GM12878 (cell line): ENCODE data around the gene IRAK3.

Experiments
- BCL3 ChIP-seq: IDR thresholded peaks from 2 replicates; pipeline ENCODE4 v1.6.1; 2011; ENCODE audit warnings: borderline replicate concordance, low read depth, mild to moderate bottlenecking, moderate library complexity, low read length; ENCODE audit not compliant: insufficient read depth, poor library complexity, severe bottlenecking
- CHD1 ChIP-seq: IDR thresholded peaks from 2 replicates; pipeline ENCODE4 v1.6.1; 2012; ENCODE audit warnings: low read depth, low read length, improper control_type of control experiment
- CTCF ChIP-seq, 3 experiments: IDR thresholded peaks in 2 of 3; conservative IDR thresholded peaks in 1 of 3; 2 replicates each; pipeline ENCODE4 v1.5.1; 2011; ENCODE audit warnings: low read depth in 3 of 3, low read length in 3 of 3, mild to moderate bottlenecking in 3 of 3, control low read depth in 2 of 3, moderate library complexity in 2 of 3, inconsistent platforms in 1 of 3, mixed read lengths in 1 of 3; ENCODE audit not compliant: control insufficient read depth in 2 of 3, insufficient read depth in 1 of 3; ENCODE audit errors: extremely low read depth in 1 of 3
- EGR1 ChIP-seq, 2 experiments: IDR thresholded peaks; 1 replicate in 1 of 2; 2 replicates in 1 of 2; pipeline ENCODE4 v1.6.1; 2011 to 2012; ENCODE audit warnings: low read depth in 2 of 2, low read length in 2 of 2, borderline replicate concordance in 1 of 2, mild to moderate bottlenecking in 1 of 2, moderate library complexity in 1 of 2
- EP300 ChIP-seq, 2 experiments: fragments of 150-350 bp in 1 of 2; IDR thresholded peaks; 2 replicates each; pipeline ENCODE4 v1.6.1; 2011 to 2012; ENCODE audit warnings: low read depth in 2 of 2, low read length in 2 of 2, borderline replicate concordance in 1 of 2, improper control_type of control experiment in 1 of 2, inconsistent platforms in 1 of 2; ENCODE audit not compliant: control insufficient read depth in 1 of 2
- EZH2 ChIP-seq: IDR thresholded peaks from 2 replicates; pipeline ENCODE4 v1.6.1; 2012; ENCODE audit warnings: low read depth, mild to moderate bottlenecking, control low read depth, inconsistent platforms, low read length, borderline replicate concordance; ENCODE audit not compliant: control insufficient read depth
- MAX ChIP-seq: IDR thresholded peaks from 2 replicates; pipeline ENCODE4 v1.6.1; 2012; ENCODE audit warnings: low read depth, low read length, improper control_type of control experiment
- PKNOX1 ChIP-seq: fragments of 450-650 bp; IDR thresholded peaks from 2 replicates; pipeline ENCODE4 v1.6.1; 2016; ENCODE audit warnings: mild to moderate bottlenecking
- POLR2A ChIP-seq: IDR thresholded peaks from 2 replicates; pipeline ENCODE4 v1.6.1; 2011; ENCODE audit warnings: low read depth, mild to moderate bottlenecking, low read length
- POLR2AphosphoS5 ChIP-seq: IDR thresholded peaks from 2 replicates; pipeline ENCODE4 v1.6.1; 2011; ENCODE audit warnings: mild to moderate bottlenecking, low read length, inconsistent platforms
- RFX5 ChIP-seq: IDR thresholded peaks from 2 replicates; pipeline ENCODE4 v1.6.1; 2011; ENCODE audit warnings: low read depth, low read length, improper control_type of control experiment
- SMC3 ChIP-seq: IDR thresholded peaks from 2 replicates; pipeline ENCODE4 v1.6.1; 2011; ENCODE audit warnings: low read length, improper control_type of control experiment, borderline replicate concordance
- TCF12 ChIP-seq: IDR thresholded peaks from 2 replicates; pipeline ENCODE4 v1.6.1; 2011; ENCODE audit warnings: low read depth, mild to moderate bottlenecking, low read length
- WRNIP1 ChIP-seq: IDR thresholded peaks from 2 replicates; pipeline ENCODE4 v1.6.1; 2011; ENCODE audit warnings: low read depth, low read length, improper control_type of control experiment, borderline replicate concordance

- TF ChIP-seq RFX5 (no peak), SMC3 (no peak), CTCF (IDR thresholded peaks at IDR 0.05 in 2 of 3, conservative IDR thresholded peaks at IDR 0.05 in 1 of 3; ENCODE audit: control insufficient read depth in 2 of 3, extremely low read depth in 1 of 3, insufficient read depth in 1 of 3, low read depth in 3 of 3, low read length in 3 of 3) (no peak), EZH2 (no peak), POLR2A (no peak), CHD1 (no peak), BCL3 (no peak), TCF12 (no peak), PKNOX1 (no peak), EGR1 (IDR thresholded peaks at IDR 0.05; ENCODE audit: borderline replicate concordance in 1 of 2, low read depth in 2 of 2, low read length in 2 of 2) (no peak), POLR2AphosphoS5 (no peak), WRNIP1 (no peak), MAX (no peak), EP300 (IDR thresholded peaks at IDR 0.05; ENCODE audit: borderline replicate concordance in 1 of 2, control insufficient read depth in 1 of 2, low read depth in 2 of 2, low read length in 2 of 2) (no peak)
Measured at GRCh38 chr12:66165141-66165540, 23.9 kb upstream of the IRAK3 start.
